ENCODE data around the gene RGS16.

GRCh38 chr1:182631954-182632353 lies 27.8 kb upstream of the RGS16 start:
- no peak for TF ChIP-seq CTCF (IDR thresholded peaks at IDR 0.05; ENCODE audit: poor library complexity)
- no peak for TF ChIP-seq EZH2 (IDR thresholded peaks at IDR 0.05; ENCODE audit: borderline replicate concordance)
